ENCODE data around the gene AKAP13.

The AKAP13 gene

GRCh38 chr15:85598219-85598618, 217.8 kb downstream of the AKAP13 start:
- no peak for TF ChIP-seq CTCF (IDR thresholded peaks at IDR 0.05; ENCODE audit: extremely low read depth, missing control alignments)
- DNase-seq (ENCODE audit: low spot score): no peak

- no peak for TF ChIP-seq CTCF (IDR thresholded peaks at IDR 0.05; ENCODE audit: extremely low read depth, missing control alignments)
- no peak for DNase-seq (ENCODE audit: low spot score)
Measured at GRCh38 chr15:85598718-85599398, 218.5 kb downstream of the AKAP13 start.

- DNase-seq (ENCODE audit: low spot score): no peak
- no peak for TF ChIP-seq CTCF (IDR thresholded peaks at IDR 0.05; ENCODE audit: extremely low read depth, missing control alignments)
Measured at GRCh38 chr15:85600001-85600400, 219.6 kb downstream of the AKAP13 start.

GRCh38 chr15:85603160-85603559, 222.8 kb downstream of the AKAP13 start:
- no peak for DNase-seq (ENCODE audit: low spot score)
- TF ChIP-seq CTCF (IDR thresholded peaks at IDR 0.05; ENCODE audit: extremely low read depth, missing control alignments): no peak

GRCh38 chr15:85603703-85604102, 223.3 kb downstream of the AKAP13 start:
- no peak for TF ChIP-seq CTCF (IDR thresholded peaks at IDR 0.05; ENCODE audit: extremely low read depth, missing control alignments)
- DNase-seq (ENCODE audit: low spot score): no peak

GRCh38 chr15:85604194-85604593, 223.8 kb downstream of the AKAP13 start:
- no peak for DNase-seq (ENCODE audit: low spot score)
- no peak for TF ChIP-seq CTCF (IDR thresholded peaks at IDR 0.05; ENCODE audit: extremely low read depth, missing control alignments)

- TF ChIP-seq CTCF (IDR thresholded peaks at IDR 0.05; ENCODE audit: extremely low read depth, missing control alignments): no peak
- DNase-seq (ENCODE audit: low spot score): no peak
Measured at GRCh38 chr15:85606738-85607137, 226.3 kb downstream of the AKAP13 start.
